ENCODE measurements around the gene ZC3H14. TPM values are rescaled to one million over a fixed set of nuclear protein-coding genes. Genes with fewer than 3 reads are reported as not detected.

Gene ZC3H14
- total RNA-seq, 1 donor from 2014 or later, result 140 TPM

GRCh38 chr14:88535813-88536212, 27.0 kb upstream of the ZC3H14 start:
- H3F3A ChIP-seq (ENCODE audit: low read depth), result no peaks in the 10 kb centered on the region
- H2AFZ ChIP-seq (replicated peaks), result no peak overlapping the region
- Mint-ChIP-seq H3K27me3 (ENCODE audit: insufficient read depth, low read depth) (peaks cover 3% of the 10 kb centered on the region), H3K4me3 (no peak overlapping the region), H3K36me3 (peaks cover 26% of the 10 kb centered on the region), H3K27ac (no peak overlapping the region), H3K4me1 (no peaks in the 10 kb centered on the region), H3K9me3 (peaks cover 4% of the 10 kb centered on the region)
- TF ChIP-seq CTCF (IDR thresholded peaks at IDR 0.05) (no peak), EZH2 (IDR thresholded peaks at IDR 0.05) (no peak), EZH2phosphoT487 (IDR thresholded peaks at IDR 0.05) (no peak)
- peaks cover 22% of the 10 kb centered on the region for H3K79me2 ChIP-seq (ENCODE audit: low read depth)
- peaks cover 3% of the 10 kb centered on the region for H3K36me3 ChIP-seq
- no peak overlapping the region for H3K27ac ChIP-seq
- no peak overlapping the region for H3K4me3 ChIP-seq
- no peak overlapping the region for H3K4me2 ChIP-seq
- no peaks in the 10 kb centered on the region for H3K4me1 ChIP-seq
- H3K9me3 ChIP-seq (ENCODE audit: low read depth), result no peaks in the 10 kb centered on the region
- peaks cover 5% of the 10 kb centered on the region for H4K20me1 ChIP-seq (ENCODE audit: low read depth)
- H3K27me3 ChIP-seq, result no peaks in the 10 kb centered on the region
- no peak for DNase-seq (ENCODE audit: low spot score)
- H3K9ac ChIP-seq, result no peak overlapping the region

- H3K79me2 ChIP-seq (ENCODE audit: low read depth), result peaks cover 63% of the 10 kb centered on the region
- H2AFZ ChIP-seq (replicated peaks), result no peak overlapping the region
- no peaks in the 10 kb centered on the region for H3K4me1 Mint-ChIP-seq
These were observed 21.5 kb upstream of the ZC3H14 start for GRCh38 chr14:88541324-88541723.

GRCh38 chr14:88542857-88543795, 19.7 kb upstream of the ZC3H14 start:
- Histone ChIP-seq H3K36me3 (peaks cover 6% of the 10 kb centered on the region), H3K79me2 (ENCODE audit: low read depth) (peaks cover 57% of the 10 kb centered on the region), H3K9ac (no peak overlapping the region), H3K9me3 (ENCODE audit: low read depth) (no peaks in the 10 kb centered on the region), H4K20me1 (ENCODE audit: low read depth) (peaks cover 5% of the 10 kb centered on the region), H3K27me3 (no peaks in the 10 kb centered on the region), H3K4me2 (no peak overlapping the region), H3K4me3 (no peak overlapping the region), H3K27ac (no peak overlapping the region), H3K4me1 (no peaks in the 10 kb centered on the region), H2AFZ (replicated peaks) (no peak overlapping the region), H3F3A (ENCODE audit: low read depth) (no peaks in the 10 kb centered on the region)
- H3K9me3 Mint-ChIP-seq, result no peaks in the 10 kb centered on the region
- H3K36me3 Mint-ChIP-seq, result peaks cover 28% of the 10 kb centered on the region
- no peak overlapping the region for H3K27ac Mint-ChIP-seq
- H3K4me1 Mint-ChIP-seq, result no peaks in the 10 kb centered on the region
- DNase-seq (ENCODE audit: low spot score), result no peak
- peaks cover 3% of the 10 kb centered on the region for H3K27me3 Mint-ChIP-seq (ENCODE audit: insufficient read depth, low read depth)
- H3K4me3 Mint-ChIP-seq, result no peak overlapping the region
- no peak for TF ChIP-seq EZH2 (IDR thresholded peaks at IDR 0.05)

More at GRCh38 chr14:88541324-88541723, 21.5 kb upstream of the ZC3H14 start:
- Histone ChIP-seq H4K20me1 (ENCODE audit: low read depth) (peaks cover 5% of the 10 kb centered on the region), H3K4me2 (no peak overlapping the region), H3F3A (ENCODE audit: low read depth) (no peaks in the 10 kb centered on the region), H3K9ac (no peak overlapping the region), H3K4me1 (no peaks in the 10 kb centered on the region), H3K4me3 (no peak overlapping the region), H3K27me3 (no peaks in the 10 kb centered on the region), H3K27ac (no peak overlapping the region), H3K36me3 (no peaks in the 10 kb centered on the region), H3K9me3 (ENCODE audit: low read depth) (no peaks in the 10 kb centered on the region)
- Mint-ChIP-seq H3K27ac (no peak overlapping the region), H3K9me3 (no peaks in the 10 kb centered on the region), H3K4me3 (no peak overlapping the region), H3K27me3 (ENCODE audit: insufficient read depth, low read depth) (peaks cover 3% of the 10 kb centered on the region), H3K36me3 (peaks cover 20% of the 10 kb centered on the region)
- DNase-seq (ENCODE audit: low spot score), result no peak
- no peak for TF ChIP-seq EZH2phosphoT487 (IDR thresholded peaks at IDR 0.05)
- TF ChIP-seq EZH2 (IDR thresholded peaks at IDR 0.05), result no peak
- TF ChIP-seq CTCF (IDR thresholded peaks at IDR 0.05), result no peak

GRCh38 chr14:88545256-88545655, 17.6 kb upstream of the ZC3H14 start:
- no peaks in the 10 kb centered on the region for H3K27me3 ChIP-seq
- H3K36me3 Mint-ChIP-seq, result peaks cover 31% of the 10 kb centered on the region
- H2AFZ ChIP-seq (replicated peaks), result no peak overlapping the region
- peaks cover 55% of the 10 kb centered on the region for H3K79me2 ChIP-seq (ENCODE audit: low read depth)
- no peak for DNase-seq (ENCODE audit: low spot score)
- peaks cover 2% of the 10 kb centered on the region for H4K20me1 ChIP-seq (ENCODE audit: low read depth)
- no peaks in the 10 kb centered on the region for H3K4me1 Mint-ChIP-seq
- H3K27ac Mint-ChIP-seq, result no peak overlapping the region
- H3K27ac ChIP-seq, result no peak overlapping the region
- H3K27me3 Mint-ChIP-seq (ENCODE audit: insufficient read depth, low read depth), result peaks cover 3% of the 10 kb centered on the region
- H3K9me3 Mint-ChIP-seq, result no peaks in the 10 kb centered on the region
- H3K9ac ChIP-seq, result no peak overlapping the region
- H3F3A ChIP-seq (ENCODE audit: low read depth), result no peaks in the 10 kb centered on the region
- no peak overlapping the region for H3K4me3 Mint-ChIP-seq
- no peaks in the 10 kb centered on the region for H3K9me3 ChIP-seq (ENCODE audit: low read depth)
- no peak overlapping the region for H3K4me3 ChIP-seq
- H3K36me3 ChIP-seq, result peaks cover 6% of the 10 kb centered on the region
- no peak overlapping the region for H3K4me2 ChIP-seq
- no peaks in the 10 kb centered on the region for H3K4me1 ChIP-seq
- TF ChIP-seq CTCF (IDR thresholded peaks at IDR 0.05), result no peak
- no peak for TF ChIP-seq EZH2phosphoT487 (IDR thresholded peaks at IDR 0.05)
- no peak for TF ChIP-seq EZH2 (IDR thresholded peaks at IDR 0.05)

Data from neural progenitor cell (in vitro differentiated cells).